ENCODE measurements around the gene CELSR1.

Gene CELSR1

DNA sequence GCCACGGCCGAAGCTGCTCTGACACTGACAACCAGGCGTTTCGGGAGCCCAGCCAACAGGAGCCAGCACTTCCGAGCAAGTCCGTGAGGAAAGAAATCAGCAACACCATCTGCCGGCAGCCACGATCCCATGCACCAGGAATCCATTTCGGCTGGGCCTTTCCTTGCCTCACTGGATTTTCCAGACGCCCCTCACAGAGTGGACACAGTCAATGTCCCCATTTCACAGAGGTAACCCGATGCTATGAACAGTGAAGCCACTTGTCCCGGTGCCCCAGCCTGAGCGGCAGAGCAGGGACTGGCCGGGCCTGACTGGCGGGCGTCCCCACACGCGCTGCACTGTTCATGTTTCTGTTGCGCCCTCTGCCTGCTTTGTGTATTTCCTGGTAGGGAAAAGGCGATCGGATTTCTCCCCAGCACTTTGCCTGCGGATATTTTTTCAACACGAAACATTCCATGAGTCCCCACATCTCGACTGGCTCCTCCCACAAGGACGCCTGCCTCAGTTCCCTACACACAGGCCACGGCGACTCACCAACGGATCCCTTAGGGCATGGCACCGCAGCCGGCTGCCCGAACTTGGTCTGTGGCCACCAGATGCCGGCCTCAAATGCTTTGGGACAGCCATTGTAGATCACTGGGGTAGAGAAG is 146.6 kb downstream of the CELSR1 start:
- no peak for DNase-seq

DNA sequence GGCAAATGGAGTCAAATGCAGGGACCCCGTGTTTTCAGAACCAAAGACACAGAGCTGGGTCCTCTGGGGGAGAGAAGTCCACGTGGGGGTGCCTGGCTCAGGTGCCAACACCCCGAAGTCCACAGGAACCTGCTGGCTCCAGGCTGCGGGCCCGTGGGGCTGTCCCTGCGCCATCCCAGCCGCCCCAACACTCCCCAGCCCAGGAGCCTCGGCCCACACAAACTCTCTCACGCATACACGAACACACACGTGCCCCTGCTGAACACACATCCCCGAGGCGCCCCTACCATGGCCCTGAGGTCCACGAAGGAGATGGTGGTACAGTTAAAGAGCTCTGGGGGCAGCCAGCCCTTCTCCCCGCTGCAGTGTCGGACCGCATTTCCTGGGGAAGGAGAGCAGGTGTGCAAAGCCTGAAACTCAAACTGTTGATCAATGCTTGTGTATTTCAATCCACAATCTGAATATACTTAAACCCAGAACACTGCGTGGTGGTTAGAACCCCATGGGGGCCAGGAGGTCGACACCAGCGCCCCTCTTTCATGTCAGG is 147.2 kb downstream of the CELSR1 start:
- no peak for DNase-seq

DNA sequence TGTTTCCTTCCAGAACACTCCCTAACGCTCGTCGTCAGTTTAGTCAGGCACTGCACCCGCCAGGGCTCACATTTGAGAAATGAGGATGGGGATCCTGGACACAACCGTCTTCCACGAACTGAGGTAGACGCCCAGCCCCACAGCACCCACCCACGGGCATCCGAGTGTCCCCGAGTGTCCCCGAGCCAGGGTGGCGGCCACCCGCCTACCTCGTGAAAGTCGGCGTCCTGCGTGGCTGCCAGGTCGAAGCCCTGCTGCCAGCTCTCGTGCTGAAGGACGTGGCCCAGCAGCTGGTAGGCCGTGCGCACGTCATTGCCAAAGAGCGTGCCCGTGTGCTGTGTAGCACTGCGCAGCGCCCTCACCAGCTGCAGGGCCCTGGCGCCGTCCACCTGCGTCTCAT is 148.3 kb downstream of the CELSR1 start:
- no peak for DNase-seq

DNA sequence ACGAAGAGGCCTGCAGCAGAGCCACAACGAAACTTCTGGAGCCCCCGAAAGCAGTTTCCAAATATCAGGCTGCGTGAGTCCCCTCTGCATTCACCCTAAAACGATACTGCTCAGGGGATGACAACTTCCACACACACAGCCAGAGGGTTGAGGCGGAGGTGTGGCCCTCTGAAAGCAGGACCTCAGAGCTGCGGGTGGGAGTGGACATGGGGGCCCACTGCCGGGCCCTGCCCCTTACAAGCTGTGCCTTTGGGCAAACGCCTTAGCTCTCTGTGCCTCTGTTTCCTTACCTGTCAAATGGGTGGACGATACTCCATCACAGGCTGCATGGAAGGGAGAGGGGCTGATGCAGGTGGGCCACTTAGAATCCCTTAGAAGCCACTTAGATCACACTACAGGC is 148.8 kb downstream of the CELSR1 start:
- no peak for DNase-seq

DNA sequence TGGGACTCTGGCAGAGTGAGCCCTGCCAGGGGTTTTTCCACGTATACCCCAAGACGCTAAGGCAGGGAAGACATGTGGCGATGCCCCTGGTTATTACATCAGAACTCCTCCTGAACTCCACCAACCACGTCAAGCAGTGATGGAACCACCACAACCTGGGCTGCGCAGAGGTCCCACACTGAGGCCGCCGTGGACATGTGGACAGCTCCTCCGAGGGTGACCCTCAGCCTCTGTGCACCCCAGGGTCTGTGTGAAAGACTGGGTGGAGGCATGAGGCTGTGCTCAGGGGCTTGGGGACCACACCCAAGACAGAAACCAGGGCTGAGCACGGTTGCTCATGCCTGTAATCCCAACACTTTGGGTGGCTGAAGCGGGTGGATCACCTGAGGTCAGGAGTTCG is 149.7 kb downstream of the CELSR1 start:
- no peak for DNase-seq

DNA sequence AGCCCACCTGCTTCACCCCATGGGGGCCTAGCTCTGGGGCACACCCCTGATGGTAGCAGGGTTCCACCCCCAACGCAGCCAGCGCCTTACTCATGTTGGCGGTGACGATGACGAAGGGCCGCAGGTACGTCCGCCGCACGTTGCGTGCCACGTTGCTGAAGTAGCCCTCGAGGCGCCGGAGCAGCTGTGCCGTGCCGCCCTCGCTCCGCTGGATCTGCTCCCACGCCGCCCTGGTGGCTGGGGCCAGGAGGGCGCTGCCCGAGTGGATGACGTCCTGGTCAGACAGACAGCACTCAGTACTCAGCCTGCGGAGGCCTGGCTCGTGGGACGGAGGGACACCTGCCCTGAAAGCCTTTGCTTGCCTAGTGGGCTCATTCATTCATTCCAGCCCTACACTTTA is 151.1 kb downstream of the CELSR1 start:
- DNase-seq: no peak

DNA sequence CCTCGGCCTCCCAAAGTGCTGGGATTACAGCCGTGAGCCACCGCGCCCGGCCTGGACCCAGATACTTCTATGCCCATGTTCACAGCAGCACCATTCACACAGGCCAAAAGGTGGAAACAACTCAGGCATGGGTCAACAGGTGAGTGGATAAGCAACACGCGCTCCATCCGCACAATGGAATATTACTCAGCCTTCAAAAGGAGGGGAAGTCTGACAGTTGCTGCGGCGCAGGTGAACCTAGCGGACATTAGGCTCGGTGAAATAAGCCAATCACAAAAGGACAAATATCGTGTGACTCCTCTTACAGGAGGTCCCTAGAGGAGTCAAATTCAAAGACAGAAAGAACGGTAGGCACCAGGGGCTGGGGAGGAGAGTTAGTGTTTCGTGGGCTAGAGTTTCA is 154.9 kb downstream of the CELSR1 start:
- DNase-seq: no peak

DNA sequence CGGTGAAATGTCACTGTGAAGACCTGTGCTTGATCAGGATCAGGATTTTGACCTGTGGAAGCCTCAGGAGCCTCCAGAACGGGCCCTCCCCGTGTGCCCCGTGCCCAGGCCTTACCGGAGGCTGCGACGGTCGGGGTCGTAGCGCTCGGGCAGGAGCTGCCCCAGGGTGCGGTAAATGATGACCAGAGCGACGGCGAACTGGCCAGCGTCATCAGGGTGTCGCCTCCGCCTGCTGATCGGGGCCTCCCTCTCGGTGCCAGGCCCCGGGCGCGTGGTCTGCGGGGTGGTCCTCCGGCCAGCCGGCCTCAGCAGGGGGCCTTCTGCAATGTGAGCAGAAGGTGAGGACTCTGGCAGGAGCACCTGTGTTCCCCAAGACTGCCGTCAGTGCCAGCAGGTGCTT is 155.7 kb downstream of the CELSR1 start:
- no peak for DNase-seq

DNA sequence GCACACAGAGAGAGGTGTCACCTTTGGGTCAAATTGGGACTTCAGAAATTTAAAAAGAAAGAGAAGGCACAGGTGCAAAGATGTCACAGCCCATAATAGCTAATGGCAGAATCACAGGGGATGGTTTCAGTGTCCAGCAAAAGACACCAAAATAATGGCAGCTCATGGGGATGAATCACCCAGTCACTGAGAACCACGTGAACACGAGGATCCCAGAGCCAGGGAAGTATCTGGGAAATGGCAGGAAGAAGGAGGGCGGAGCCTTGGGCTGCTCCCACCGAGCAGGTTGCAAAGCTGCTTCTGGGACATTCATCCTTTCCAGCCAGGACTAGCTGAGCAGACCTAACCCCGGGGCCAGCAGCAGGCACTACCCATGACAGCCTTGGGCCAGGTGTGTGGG is 156.3 kb downstream of the CELSR1 start:
- DNase-seq: no peak

DNA sequence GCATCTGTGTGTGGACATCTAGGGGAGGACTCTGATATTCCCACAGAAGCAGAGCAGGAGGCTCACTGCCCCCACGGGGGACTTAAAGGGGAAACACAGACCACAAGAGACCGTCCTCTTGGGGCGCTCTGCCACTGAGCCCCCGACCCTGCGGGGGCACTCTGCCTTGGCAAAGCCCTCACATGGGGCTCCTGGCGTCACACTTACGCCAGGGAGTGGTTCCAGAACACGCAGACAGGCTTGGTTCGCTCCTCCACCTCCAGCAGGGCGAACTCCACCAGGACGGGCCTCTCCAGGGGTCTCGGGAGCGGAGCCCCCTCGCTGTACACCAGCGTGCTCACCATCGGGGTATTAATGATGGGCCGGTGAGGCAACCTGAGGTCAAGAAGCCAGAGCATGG is 156.8 kb downstream of the CELSR1 start:
- no peak for DNase-seq

DNA sequence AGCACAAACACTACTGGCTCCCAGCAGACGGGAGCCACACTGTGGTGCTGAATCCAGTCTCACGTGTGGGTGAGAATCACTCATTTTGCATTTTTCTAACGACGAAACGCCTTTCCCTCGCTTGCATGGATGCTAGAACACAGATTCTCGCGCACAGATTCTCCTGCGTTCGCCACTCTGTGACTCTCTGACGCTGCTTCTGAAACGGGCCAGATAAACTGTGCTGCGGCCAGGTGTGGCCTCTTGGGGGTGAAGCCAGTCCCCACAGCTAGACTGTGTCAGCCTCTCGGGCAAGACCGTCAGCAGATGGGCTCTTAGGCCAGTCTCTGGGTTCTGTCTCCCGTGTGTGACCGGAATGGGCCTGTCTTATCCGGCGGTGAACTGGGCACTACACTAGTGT is 157.4 kb downstream of the CELSR1 start:
- DNase-seq: no peak

DNA sequence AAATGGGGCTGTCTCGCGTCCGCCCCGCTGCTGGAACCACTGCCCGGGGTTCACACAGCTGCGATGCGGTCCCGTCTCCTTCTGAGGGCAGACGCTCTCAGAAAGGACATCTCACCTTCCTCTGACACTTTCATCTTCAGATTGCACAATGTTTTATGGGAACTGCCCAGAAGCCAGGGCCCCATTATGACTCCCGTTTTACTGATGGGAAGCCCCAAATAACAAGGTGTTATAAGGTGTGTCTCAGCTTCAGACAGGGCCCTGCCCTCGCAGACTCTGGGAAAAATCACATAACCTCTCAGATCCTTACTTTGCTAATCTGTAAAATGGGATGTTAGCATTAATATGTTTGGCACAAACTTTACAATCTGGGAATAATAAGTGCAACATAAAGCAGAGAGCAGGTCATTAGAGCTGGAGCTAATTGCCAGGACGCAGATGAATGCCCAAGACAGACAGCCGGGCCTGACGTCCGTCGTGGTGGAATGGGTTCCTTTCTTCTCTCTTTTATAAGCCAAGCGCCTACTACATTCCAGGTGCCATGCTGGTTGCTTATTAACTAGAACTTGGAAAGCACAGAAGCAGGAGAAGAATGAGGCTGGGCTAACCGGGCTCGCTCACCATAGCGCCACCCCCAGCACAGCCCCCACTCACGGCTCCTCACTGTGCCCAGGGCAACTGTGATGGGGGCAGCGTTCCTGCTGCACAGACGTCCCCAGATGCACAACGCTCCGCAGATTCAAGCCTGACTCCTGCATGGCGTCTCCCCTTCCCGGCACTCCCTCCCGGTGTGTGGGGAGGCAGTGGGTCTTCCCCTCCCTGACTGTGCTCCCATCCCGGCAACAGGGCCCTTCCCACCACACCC is 158.1 kb downstream of the CELSR1 start:
- no peak for DNase-seq

DNA sequence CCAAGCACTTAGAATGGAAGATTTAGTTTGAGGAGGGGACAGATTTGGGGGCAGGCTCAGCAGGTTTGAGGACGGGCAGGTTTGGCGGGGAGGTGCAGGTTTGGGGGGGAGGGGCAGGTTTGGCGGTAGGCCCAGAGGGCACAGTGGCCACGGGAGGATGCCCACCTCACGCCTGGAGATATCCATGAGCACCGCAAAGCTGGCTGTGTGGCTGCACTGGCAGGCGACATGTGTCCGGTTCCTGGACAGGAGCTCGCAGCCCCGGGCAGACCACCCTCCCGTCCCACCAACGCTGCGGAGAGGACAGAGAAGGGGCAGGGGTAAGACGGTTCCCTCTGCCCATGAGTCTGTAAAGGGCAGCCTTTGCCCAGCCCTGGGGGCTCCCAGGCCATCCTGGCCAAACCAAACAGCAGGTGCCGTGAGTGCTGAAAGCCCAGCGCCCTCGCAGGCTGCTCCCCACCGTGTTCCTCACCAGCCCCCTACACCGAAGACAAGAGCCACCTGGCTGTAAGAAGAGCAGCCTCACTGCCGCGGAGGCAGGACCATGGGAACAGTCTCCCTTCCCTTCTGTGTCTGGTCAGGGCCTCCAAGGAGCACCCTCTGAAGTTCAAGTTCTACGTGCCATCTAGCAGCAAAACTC is 158.9 kb downstream of the CELSR1 start:
- no peak for DNase-seq

DNA sequence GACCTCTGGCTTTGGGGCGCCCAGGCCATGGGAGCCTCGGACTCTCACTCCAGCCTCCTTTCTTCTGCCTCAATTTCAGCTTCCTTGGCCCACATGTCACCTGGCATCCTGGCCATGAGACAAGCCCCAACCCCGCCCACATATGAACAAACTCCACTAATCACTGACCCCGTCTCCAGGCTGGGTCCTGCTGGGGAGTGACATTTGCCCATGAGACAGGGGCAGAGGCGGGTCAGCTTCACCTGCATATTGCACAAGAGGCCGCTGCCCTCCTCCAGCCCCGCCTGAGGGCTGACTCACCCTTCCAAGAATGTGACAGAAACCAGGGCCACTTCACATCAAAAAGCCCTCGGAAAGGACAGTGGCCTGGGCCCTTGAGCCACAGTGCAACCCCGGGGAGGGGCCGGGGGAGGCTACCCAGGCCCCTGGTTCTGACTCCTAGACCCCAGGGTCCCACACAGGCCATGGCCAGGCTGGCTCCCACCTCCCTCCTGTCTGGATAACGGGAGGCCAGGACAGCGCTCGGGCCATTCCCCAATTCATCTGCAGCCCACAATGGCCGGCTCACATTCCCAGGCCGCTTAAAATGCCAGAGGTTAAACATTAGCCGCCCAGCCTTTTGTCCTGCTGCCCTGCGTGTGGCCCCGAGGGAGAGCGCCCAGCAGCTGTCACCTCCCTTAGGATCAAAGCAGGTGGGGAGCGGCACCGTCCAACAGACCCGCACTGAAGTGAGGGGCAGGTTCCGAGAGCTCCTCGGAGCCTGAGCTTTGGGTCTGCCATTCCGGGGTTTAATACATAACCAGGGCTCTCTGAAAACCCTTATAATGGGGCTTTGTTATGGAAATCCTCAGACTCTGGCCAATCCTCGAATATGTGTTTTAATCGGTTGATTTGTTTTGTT is 159.6 kb downstream of the CELSR1 start:
- DNase-seq: no peak

DNA sequence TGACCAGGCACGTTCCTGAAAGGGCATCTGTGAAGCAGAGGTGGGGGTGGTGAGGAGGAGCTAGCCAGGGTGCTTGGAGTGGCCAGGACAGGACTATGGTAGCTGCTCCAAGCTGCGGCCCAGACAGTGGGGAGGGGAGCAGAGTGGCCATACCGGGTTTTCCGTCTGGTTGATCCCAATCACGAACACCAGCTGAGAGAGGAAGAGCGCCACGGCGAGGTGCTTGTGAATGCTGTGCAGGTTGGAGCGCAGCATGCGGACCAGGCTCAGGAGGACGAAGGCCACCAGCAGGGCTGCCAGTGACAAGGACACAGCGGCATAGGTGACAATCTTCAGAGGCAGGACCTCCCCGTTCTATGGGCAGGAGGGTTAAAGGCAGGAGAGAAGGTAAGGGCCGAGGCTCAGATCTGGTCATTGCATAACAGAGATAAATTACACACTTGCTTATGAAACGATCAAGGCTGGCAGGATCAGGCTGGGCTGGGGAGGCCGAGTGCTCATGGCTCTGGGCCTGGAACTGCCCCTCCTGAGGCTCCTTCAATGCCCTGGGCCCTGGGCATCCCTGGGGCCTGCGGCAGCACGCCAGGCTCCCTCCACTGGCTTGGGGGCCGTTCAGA is 160.4 kb downstream of the CELSR1 start:
- no peak for DNase-seq

DNA sequence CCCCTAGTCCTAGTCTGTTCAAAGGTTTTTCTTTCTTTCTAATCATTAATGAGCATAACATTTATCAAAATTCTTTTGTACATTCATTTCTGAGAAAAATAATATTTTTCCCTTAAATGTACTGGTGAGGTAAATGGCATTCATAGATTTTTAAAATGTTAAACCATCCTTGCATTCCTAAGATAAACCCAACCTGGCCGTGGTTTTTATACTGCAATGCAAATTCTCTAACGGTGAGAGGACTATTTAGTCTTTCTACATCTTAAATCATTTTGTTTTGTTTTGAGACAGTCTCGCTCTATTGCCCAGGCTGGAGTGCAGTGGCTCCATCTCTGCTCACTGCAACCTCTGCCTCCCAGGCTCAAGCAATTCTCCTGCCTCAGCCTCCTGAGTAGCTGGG is 161.3 kb downstream of the CELSR1 start:
- DNase-seq: no peak

DNA sequence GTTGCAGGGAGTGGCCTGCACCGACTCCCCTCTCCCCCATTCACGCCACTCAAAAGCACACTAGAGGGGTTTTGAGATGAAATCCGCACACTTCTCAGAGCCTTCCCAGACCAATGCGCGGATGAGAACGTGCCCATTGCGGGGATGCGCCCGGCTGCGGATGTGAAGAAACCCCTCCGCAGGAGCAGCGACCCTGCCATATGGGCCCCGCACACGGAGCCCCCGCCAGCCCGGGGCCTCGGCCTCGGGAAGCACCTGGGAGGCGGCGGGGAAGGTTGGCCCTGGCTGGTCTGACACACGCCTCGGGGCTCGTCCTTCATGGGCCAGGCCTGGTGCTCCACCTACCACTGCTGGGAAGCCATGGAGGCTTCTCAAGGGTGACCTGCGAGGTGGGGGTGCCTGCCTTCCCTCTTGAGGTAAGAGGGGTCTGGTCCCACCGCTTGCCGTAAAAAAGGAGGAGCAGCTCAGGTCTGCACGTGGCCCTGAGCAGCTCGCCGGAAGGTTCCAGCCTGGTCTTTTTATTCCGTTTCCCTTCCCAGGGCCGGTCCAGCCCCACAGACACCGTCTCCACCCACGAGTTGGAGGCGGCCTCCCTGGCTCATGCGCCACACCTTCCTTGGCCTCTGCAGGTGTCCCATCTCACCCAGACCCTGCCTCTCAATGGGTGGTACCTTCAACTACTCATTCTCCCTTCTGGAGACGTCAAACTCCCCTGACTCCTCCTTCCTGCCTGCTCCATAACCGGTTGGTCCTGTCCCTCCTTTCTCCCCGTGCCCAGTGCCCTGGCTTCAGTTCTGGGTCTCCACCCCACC is 162.6 kb downstream of the CELSR1 start:
- DNase-seq: no peak

DNA sequence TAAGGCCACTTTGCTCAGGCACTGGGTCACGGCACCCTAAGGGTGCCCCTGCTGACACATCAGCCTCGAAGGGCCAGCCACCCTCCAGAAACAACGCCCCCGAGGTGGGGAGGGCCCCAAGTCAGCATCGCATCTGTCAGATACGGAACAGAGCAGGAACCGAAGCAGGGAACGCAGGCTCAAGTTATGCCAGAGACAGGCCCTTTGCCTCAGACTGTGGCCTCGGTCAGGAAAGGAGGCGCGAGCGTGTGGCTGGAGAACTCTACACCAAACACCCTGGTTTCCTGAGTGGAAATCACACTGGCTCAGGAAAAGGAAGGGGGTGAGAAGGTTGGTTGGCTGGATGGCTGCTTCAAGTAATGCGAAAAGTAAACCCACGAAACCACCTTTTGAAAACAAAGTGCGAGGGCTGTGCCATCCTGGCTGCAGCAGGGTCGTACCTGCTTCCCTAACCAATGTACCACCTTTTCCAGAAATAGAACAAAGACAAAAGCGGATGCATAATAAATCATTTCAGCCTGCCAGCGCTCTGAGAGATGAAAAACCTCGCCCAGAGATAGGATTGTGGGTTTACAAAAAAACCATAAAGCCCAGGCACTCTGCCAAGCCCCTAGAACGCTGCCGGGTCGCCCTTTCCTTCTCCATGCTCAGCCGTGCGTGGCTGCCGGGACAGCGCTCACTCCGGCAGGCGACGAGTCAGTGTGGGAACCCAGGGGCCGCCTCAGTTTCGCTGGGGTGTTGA is 163.3 kb downstream of the CELSR1 start:
- peak; percentile 25 for DNase-seq

DNA sequence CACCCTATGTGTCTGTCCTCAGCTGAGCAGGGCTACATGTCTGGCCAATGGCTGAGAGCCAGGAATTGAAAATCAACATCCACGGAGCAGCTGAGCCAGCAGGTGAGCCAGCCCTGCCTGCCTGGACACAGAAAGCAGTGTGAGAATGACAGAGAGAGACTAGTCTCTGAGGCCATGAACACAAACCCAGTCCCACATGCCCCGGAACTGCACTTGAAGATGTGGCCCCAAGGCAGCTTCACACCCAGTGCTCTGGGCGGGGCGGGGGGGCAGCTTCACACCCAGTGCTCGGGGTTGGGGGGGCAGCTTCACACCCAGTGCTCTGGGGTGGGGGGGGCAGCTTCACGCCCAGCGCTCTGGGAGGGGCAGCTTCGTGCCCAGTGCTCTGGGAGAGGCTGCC is 164.3 kb downstream of the CELSR1 start:
- no peak for DNase-seq

DNA sequence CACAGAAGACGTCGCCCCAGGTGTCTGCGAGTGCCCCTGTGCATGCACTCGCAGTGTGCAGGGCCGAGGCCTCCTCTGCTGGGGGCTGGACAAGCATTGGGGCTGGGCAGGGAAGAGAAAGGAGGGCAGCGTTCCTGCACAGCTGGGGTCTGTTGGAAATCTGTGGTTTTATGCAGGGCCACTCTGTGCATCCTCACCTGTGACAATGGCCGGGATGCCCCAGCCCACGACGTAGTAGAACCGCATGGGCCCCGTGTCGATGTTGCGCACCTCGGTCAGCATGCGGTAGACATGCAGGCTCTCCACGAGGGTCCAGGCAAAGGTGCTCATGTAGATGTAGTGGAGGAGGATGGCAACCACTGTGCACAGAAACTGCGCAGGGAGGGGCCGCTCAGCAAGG is 164.7 kb downstream of the CELSR1 start:
- DNase-seq: no peak
